Measurements from ENCODE around the gene ZNF436. TPM values are rescaled to one million over a fixed set of nuclear protein-coding genes. Genes with fewer than 3 reads are reported as not detected.
A peak's percentile ranks its signal among the peaks of the same experiment; 100 is the strongest.

ZNF436 gene
- total and polyA plus RNA-seq, 2 of the 13 experiments (the other 11 are each of a cell fraction or from before 2014, with no cell fraction given) = 4.3 to 9.9 TPM

- TF ChIP-seq ZNF512B (CRISPR knock-in tag; IDR thresholded peaks at IDR 0.05; ENCODE audit: borderline replicate concordance) = no peak
- TF ChIP-seq ZNF121 (CRISPR knock-in tag; IDR thresholded peaks at IDR 0.05) = no peak
- TF ChIP-seq MTF2 (CRISPR knock-in tag; IDR thresholded peaks at IDR 0.05; ENCODE audit: borderline replicate concordance) = peak; percentile 13; the same call in 1 of the 2 replicates
- TF ChIP-seq SP5 (CRISPR knock-in tag; IDR thresholded peaks at IDR 0.05; ENCODE audit: borderline replicate concordance, low read depth) = peak; percentile 83; the same call in 1 of the 2 replicates
- TF ChIP-seq POGK (CRISPR knock-in tag; conservative IDR thresholded peaks at IDR 0.05) = peak; percentile 41; the same call in 1 of the 2 replicates
- no peak for TF ChIP-seq ZNF256 (CRISPR knock-in tag; conservative IDR thresholded peaks at IDR 0.05)
- TF ChIP-seq HES4 (CRISPR knock-in tag; IDR thresholded peaks at IDR 0.05; ENCODE audit: borderline replicate concordance) = peak; percentile 79; the same call in 1 of the 2 replicates
- TF ChIP-seq RBM39 (IDR thresholded peaks at IDR 0.05; ENCODE audit: low read depth, low read length, poor library complexity, severe bottlenecking) = peak; percentile 76
- TF ChIP-seq SOX5 (CRISPR knock-in tag; IDR thresholded peaks at IDR 0.05; ENCODE audit: borderline replicate concordance) = no peak; the same call in 1 of the 2 replicates
- TF ChIP-seq ZNF512 (CRISPR knock-in tag; IDR thresholded peaks at IDR 0.05) = no peak
- TF ChIP-seq THRA (CRISPR knock-in tag; IDR thresholded peaks at IDR 0.05; ENCODE audit: borderline replicate concordance) = peak; percentile 59
- peak; percentile 21; the same call in 1 of the 2 replicates for TF ChIP-seq KLF11 (CRISPR knock-in tag; IDR thresholded peaks at IDR 0.05)
- TF ChIP-seq ZSCAN21 (CRISPR knock-in tag; IDR thresholded peaks at IDR 0.05; ENCODE audit: borderline replicate concordance) = no peak; the same call in 1 of the 2 replicates
Measured at GRCh38 chr1:23344111-23344986, 25.3 kb downstream of the ZNF436 start, which contains the start of gene HNRNPR (continued).

Measured in HepG2 (cell line).